ENCODE measurements around the gene RTN4R. TPM values are rescaled to one million over a fixed set of nuclear protein-coding genes. Genes with fewer than 3 reads are reported as not detected.

The RTN4R gene
- total and polyA plus RNA-seq, 2 experiments from 2014 or later, result 10.6 to 38.4 TPM

- Mint-ChIP-seq H3K27ac (no peak overlapping the region), H3K4me3 (no peak overlapping the region), H3K9me3 (no peaks in the 10 kb centered on the region), H3K4me1 (peaks cover 14% of the 10 kb centered on the region), H3K27me3 (ENCODE audit: insufficient read depth, low read depth, poor library complexity) (peaks cover 10% of the 10 kb centered on the region), H3K36me3 (ENCODE audit: low read depth) (no peaks in the 10 kb centered on the region)
- Histone ChIP-seq H3K4me2 (no peak overlapping the region), H3K36me3 (ENCODE audit: insufficient read depth) (no peaks in the 10 kb centered on the region), H3K27ac (ENCODE audit: low read depth) (no peak overlapping the region), H3K27me3 (ENCODE audit: insufficient read depth) (no peaks in the 10 kb centered on the region), H3K79me2 (replicated peaks; ENCODE audit: insufficient read depth) (no peaks in the 10 kb centered on the region), H4K20me1 (replicated peaks; ENCODE audit: insufficient read depth) (no peaks in the 10 kb centered on the region), H2AFZ (no peak overlapping the region), H3K4me1 (ENCODE audit: insufficient read depth) (peaks cover 8% of the 10 kb centered on the region), H3K9me2 (ENCODE audit: insufficient read depth) (no peaks in the 10 kb centered on the region), H3F3A (replicated peaks; ENCODE audit: low read depth) (no peaks in the 10 kb centered on the region), H3K4me3 (no peak overlapping the region)
- ATAC-seq (no peak), DNase-seq (ENCODE audit: low spot score) (no peak)
- TF ChIP-seq ZNF462 (CRISPR knock-in tag; IDR thresholded peaks at IDR 0.05) (no peak), POLR2AphosphoS5 (IDR thresholded peaks at IDR 0.05; ENCODE audit: low read depth) (no peak), EZH2 (IDR thresholded peaks at IDR 0.05; ENCODE audit: low read depth, unreplicated experiment) (no peak), ZNF114 (CRISPR knock-in tag; IDR thresholded peaks at IDR 0.05) (no peak), ETS1 (IDR thresholded peaks at IDR 0.05) (no peak), ZNF331 (CRISPR knock-in tag; IDR thresholded peaks at IDR 0.05; ENCODE audit: low read depth) (no peak), CTCF (conservative IDR thresholded peaks at IDR 0.05; ENCODE audit: low read depth in 2 of 2) (no peak), CREB1 (CRISPR knock-in tag; IDR thresholded peaks at IDR 0.05; ENCODE audit: low read depth) (no peak), REST (IDR thresholded peaks at IDR 0.05; ENCODE audit: unreplicated experiment) (no peak)
These were observed 57.6 kb downstream of the RTN4R start for GRCh38 chr22:20210473-20211059.
